Measurements from ENCODE around the gene DEFB131A. TPM values are rescaled to one million over a fixed set of nuclear protein-coding genes. Genes with fewer than 3 reads are reported as not detected.
A peak's percentile ranks its signal among the peaks of the same experiment; 100 is the strongest.
"Not testable (repeated sequence)": the region's sequence is repeated elsewhere in the genome, so short reads cannot be mapped to it uniquely, and the experiment has no call there.

DEFB131A gene
- total and polyA plus RNA-seq, 8 donors, result not detected

GRCh38 chr4:9495443-9495842 is 51.2 kb downstream of the DEFB131A start:
- H3K4me3 ChIP-seq; H3K4me1 ChIP-seq; intact Hi-C loops (cut with DNase I); H3K36me3 ChIP-seq; H3K9me3 ChIP-seq; H3K27ac ChIP-seq; ATAC-seq: not testable (repeated sequence)
- peak; percentile 5 to 89 (median 56) for DNase-seq
- H3K27me3 ChIP-seq, result peaks cover 6 to 65% of the 10 kb centered on the region in 2 donors
- peak; percentile 39 to 52 for TF ChIP-seq CTCF (IDR thresholded peaks at IDR 0.05)

GRCh38 chr4:9497575-9498467 is 53.6 kb downstream of the DEFB131A start:
- H3K4me3 ChIP-seq; H3K27ac ChIP-seq; H3K4me1 ChIP-seq; DNase-seq; H3K36me3 ChIP-seq; H3K9me3 ChIP-seq; intact Hi-C loops (cut with DNase I); ATAC-seq: not testable (repeated sequence)
- peaks cover 6 to 54% of the 10 kb centered on the region in 2 donors for H3K27me3 ChIP-seq

GRCh38 chr4:9498468-9499040 is 54.3 kb downstream of the DEFB131A start:
- H3K27ac ChIP-seq; H3K36me3 ChIP-seq; H3K4me1 ChIP-seq; DNase-seq; intact Hi-C loops (cut with DNase I); H3K9me3 ChIP-seq; ATAC-seq; H3K4me3 ChIP-seq: not testable (repeated sequence)
- peaks cover 6 to 49% of the 10 kb centered on the region in 2 donors for H3K27me3 ChIP-seq

GRCh38 chr4:9499974-9500487 is 55.8 kb downstream of the DEFB131A start:
- not testable (repeated sequence) for ATAC-seq, H3K36me3 ChIP-seq

More at GRCh38 chr4:9499974-9500487, 55.8 kb downstream of the DEFB131A start:
- H3K4me3 ChIP-seq; intact Hi-C loops (cut with DNase I); H3K27ac ChIP-seq; H3K9me3 ChIP-seq; H3K4me1 ChIP-seq; DNase-seq: not testable (repeated sequence)
- peaks cover 6 to 48% of the 10 kb centered on the region in 2 donors for H3K27me3 ChIP-seq

Other genes with a start within 250 kb of the DEFB131A start
- gene USP17L10, start 233.8 kb upstream of the DEFB131A start, total RNA-seq, result not detected
- not detected for gene USP17L10, start 233.8 kb upstream of the DEFB131A start, polyA plus RNA-seq (ENCODE audit: insufficient read length in 6 of 6)
- not detected for gene USP17L11, start 229.0 kb upstream of the DEFB131A start, total RNA-seq
- gene USP17L11, start 229.0 kb upstream of the DEFB131A start, polyA plus RNA-seq (ENCODE audit: insufficient read length in 6 of 6), result not detected
- gene USP17L12, start 224.3 kb upstream of the DEFB131A start, total RNA-seq, result not detected
- not detected for gene USP17L12, start 224.3 kb upstream of the DEFB131A start, polyA plus RNA-seq (ENCODE audit: insufficient read length in 6 of 6)
- not detected for gene USP17L13, start 219.5 kb upstream of the DEFB131A start, total RNA-seq
- gene USP17L13, start 219.5 kb upstream of the DEFB131A start, polyA plus RNA-seq (ENCODE audit: insufficient read length in 6 of 6), result not detected
- gene USP17L15, start 210.0 kb upstream of the DEFB131A start, total RNA-seq, result not detected
- not detected for gene USP17L15, start 210.0 kb upstream of the DEFB131A start, polyA plus RNA-seq (ENCODE audit: insufficient read length in 6 of 6)
- not detected for gene USP17L17, start 200.5 kb upstream of the DEFB131A start, total RNA-seq
- not detected for gene USP17L17, start 200.5 kb upstream of the DEFB131A start, polyA plus RNA-seq (ENCODE audit: insufficient read length in 6 of 6)
- not detected for gene USP17L18, start 195.8 kb upstream of the DEFB131A start, total RNA-seq
- gene USP17L18, start 195.8 kb upstream of the DEFB131A start, polyA plus RNA-seq (ENCODE audit: insufficient read length in 6 of 6), result not detected
- not detected for gene USP17L19, start 191.0 kb upstream of the DEFB131A start, total RNA-seq
- gene USP17L19, start 191.0 kb upstream of the DEFB131A start, polyA plus RNA-seq (ENCODE audit: insufficient read length in 6 of 6), result not detected
- gene USP17L20, start 186.3 kb upstream of the DEFB131A start, total RNA-seq, result not detected
- gene USP17L20, start 186.3 kb upstream of the DEFB131A start, polyA plus RNA-seq (ENCODE audit: insufficient read length in 6 of 6), result not detected
- not detected for gene USP17L21, start 181.5 kb upstream of the DEFB131A start, total RNA-seq
- not detected for gene USP17L21, start 181.5 kb upstream of the DEFB131A start, polyA plus RNA-seq (ENCODE audit: insufficient read length in 6 of 6)
- gene USP17L22, start 176.8 kb upstream of the DEFB131A start, total RNA-seq, result not detected
- not detected for gene USP17L22, start 176.8 kb upstream of the DEFB131A start, polyA plus RNA-seq (ENCODE audit: insufficient read length in 6 of 6)
- gene USP17L24, start 119.2 kb upstream of the DEFB131A start, total RNA-seq, result not detected
- not detected for gene USP17L24, start 119.2 kb upstream of the DEFB131A start, polyA plus RNA-seq (ENCODE audit: insufficient read length in 6 of 6)
- gene USP17L25, start 114.5 kb upstream of the DEFB131A start, total RNA-seq, result not detected
- gene USP17L25, start 114.5 kb upstream of the DEFB131A start, polyA plus RNA-seq (ENCODE audit: insufficient read length in 6 of 6), result not detected
- not detected for gene USP17L26, start 109.8 kb upstream of the DEFB131A start, total RNA-seq
- gene USP17L26, start 109.8 kb upstream of the DEFB131A start, polyA plus RNA-seq (ENCODE audit: insufficient read length in 6 of 6), result not detected
- gene USP17L5, start 105.0 kb upstream of the DEFB131A start, total RNA-seq, result not detected
- gene USP17L5, start 105.0 kb upstream of the DEFB131A start, polyA plus RNA-seq (ENCODE audit: insufficient read length in 6 of 6), result not detected
- gene USP17L27, start 100.3 kb upstream of the DEFB131A start, total RNA-seq, result not detected
- not detected for gene USP17L27, start 100.3 kb upstream of the DEFB131A start, polyA plus RNA-seq (ENCODE audit: insufficient read length in 6 of 6)
- not detected for gene USP17L28, start 95.5 kb upstream of the DEFB131A start, total RNA-seq
- not detected for gene USP17L28, start 95.5 kb upstream of the DEFB131A start, polyA plus RNA-seq (ENCODE audit: insufficient read length in 6 of 6)
- not detected for gene USP17L29, start 90.8 kb upstream of the DEFB131A start, total RNA-seq
- not detected for gene USP17L29, start 90.8 kb upstream of the DEFB131A start, polyA plus RNA-seq (ENCODE audit: insufficient read length in 6 of 6)
- not detected for gene USP17L30, start 81.3 kb upstream of the DEFB131A start, total RNA-seq
- not detected for gene USP17L30, start 81.3 kb upstream of the DEFB131A start, polyA plus RNA-seq (ENCODE audit: insufficient read length in 6 of 6)

Data from left lung (tissue), 10 donors.